Thyroid gland (tissue), 4 donors: Measurements from ENCODE around the gene COL18A1.

Experiments used
- POLR2A ChIP-seq, 2 donors: fragments of 450-650 bp; IDR thresholded peaks; one replicate each; pipeline ENCODE4 v1.6.1; 2017; ENCODE audit warnings: antibody characterized with exemption in 2 of 2, mild to moderate bottlenecking in 2 of 2, moderate library complexity in 1 of 2
- TF ChIP-seq, protein P1 (sequence below), 6 experiments: fragments of 200-600 bp in 3 of 6; fragments of 450-650 bp in 3 of 6; sonication (generic) in 3 of 6; IDR thresholded peaks; one replicate each; pipeline ENCODE4 v1.5.1; 2016 to 2019; ENCODE audit warnings: antibody characterized with exemption in 6 of 6, mild to moderate bottlenecking in 2 of 6, inconsistent platforms in 1 of 6, moderate library complexity in 1 of 6

DNA sequence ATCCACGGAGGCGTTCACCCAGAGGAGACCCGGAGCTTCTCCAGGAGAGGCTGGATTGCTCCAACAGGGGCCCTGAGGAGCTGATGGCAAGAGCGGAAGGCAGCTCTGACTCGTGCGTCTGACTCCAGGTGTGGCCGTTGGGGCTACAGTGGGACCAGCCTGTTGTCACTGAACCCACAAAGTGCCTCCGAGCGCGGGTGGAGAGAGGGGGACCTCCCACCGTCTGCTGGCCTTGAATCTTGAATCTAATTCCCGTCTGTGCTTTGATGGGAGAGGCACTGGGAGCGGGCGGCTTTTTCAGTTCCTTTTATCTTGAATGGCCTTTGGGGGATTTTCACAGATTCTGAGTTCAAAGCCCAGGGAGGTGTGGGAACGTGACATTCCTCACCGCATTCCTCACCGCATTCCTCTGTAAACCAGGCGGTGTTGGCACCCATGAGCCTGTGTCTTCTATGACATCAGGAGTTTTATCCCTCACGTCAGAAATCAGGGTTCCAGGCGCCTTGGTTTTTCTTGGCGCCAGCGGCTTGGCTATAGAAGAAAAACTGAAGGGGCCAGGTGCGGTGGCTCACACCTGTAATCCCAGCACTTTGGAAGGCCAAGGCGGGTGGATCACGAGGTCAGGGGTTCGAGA is 39.2 kb upstream of the COL18A1 start:
- TF ChIP-seq POLR2A (IDR thresholded peaks at IDR 0.05), result no peak
- TF ChIP-seq, protein P1, sequence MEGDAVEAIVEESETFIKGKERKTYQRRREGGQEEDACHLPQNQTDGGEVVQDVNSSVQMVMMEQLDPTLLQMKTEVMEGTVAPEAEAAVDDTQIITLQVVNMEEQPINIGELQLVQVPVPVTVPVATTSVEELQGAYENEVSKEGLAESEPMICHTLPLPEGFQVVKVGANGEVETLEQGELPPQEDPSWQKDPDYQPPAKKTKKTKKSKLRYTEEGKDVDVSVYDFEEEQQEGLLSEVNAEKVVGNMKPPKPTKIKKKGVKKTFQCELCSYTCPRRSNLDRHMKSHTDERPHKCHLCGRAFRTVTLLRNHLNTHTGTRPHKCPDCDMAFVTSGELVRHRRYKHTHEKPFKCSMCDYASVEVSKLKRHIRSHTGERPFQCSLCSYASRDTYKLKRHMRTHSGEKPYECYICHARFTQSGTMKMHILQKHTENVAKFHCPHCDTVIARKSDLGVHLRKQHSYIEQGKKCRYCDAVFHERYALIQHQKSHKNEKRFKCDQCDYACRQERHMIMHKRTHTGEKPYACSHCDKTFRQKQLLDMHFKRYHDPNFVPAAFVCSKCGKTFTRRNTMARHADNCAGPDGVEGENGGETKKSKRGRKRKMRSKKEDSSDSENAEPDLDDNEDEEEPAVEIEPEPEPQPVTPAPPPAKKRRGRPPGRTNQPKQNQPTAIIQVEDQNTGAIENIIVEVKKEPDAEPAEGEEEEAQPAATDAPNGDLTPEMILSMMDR (IDR thresholded peaks at IDR 0.05), result no peak
